ENCODE measurements around the gene GALNS. TPM values are rescaled to one million over a fixed set of nuclear protein-coding genes. Genes with fewer than 3 reads are reported as not detected.

The GALNS gene
- total and polyA plus RNA-seq, 8 donors, result 5.7 to 26.1 (median 9.1) TPM

GRCh38 chr16:88884569-88885271, 28.0 kb upstream of the GALNS start:
- Histone ChIP-seq H3K4me3 (no peak overlapping the region), H3K9me3 (no peaks in the 10 kb centered on the region), H3K36me3 (peaks cover 0 to 21% (median 0%) of the 10 kb centered on the region in 3 donors), H3K4me1 (no peaks in the 10 kb centered on the region), H3K27me3 (no peaks in the 10 kb centered on the region), H3K27ac (no peak overlapping the region)
- no peak for FAIRE-seq
- no peak for DNase-seq
- 94 to 95% methylated on average over 39 of the region's 39 CpGs for WGBS, 2 donors
- ATAC-seq, result no peak
- intact Hi-C loops (cut with DNase I), result no loop called here
- TF ChIP-seq CTCF (IDR thresholded peaks at IDR 0.05), result no peak

- FAIRE-seq (no peak), DNase-seq (no peak), ATAC-seq (no peak)
- intact Hi-C loops (cut with DNase I), result no loop called here
- H3K27me3 ChIP-seq, result no peaks in the 10 kb centered on the region
- no peak overlapping the region for H3K4me3 ChIP-seq
- no peaks in the 10 kb centered on the region for H3K9me3 ChIP-seq
- H3K36me3 ChIP-seq, result peaks cover 0 to 21% (median 0%) of the 10 kb centered on the region in 3 donors
- H3K27ac ChIP-seq, result no peak overlapping the region
- no peaks in the 10 kb centered on the region for H3K4me1 ChIP-seq
- 84 to 88% methylated on average over 11 of the region's 11 CpGs for WGBS, 2 donors
- TF ChIP-seq CTCF (IDR thresholded peaks at IDR 0.05), result no peak
Observed at GRCh38 chr16:88883946-88884345, 27.2 kb upstream of the GALNS start.

- 95% methylated on average over 49 of the region's 49 CpGs for WGBS, 2 donors
- DNase-seq (no peak), FAIRE-seq (no peak), ATAC-seq (no peak)
- H3K4me3 ChIP-seq, result no peak overlapping the region
- TF ChIP-seq CTCF (IDR thresholded peaks at IDR 0.05), result no peak
- H3K27me3 ChIP-seq, result no peaks in the 10 kb centered on the region
- peaks cover 0 to 21% (median 0%) of the 10 kb centered on the region in 3 donors for H3K36me3 ChIP-seq
- H3K9me3 ChIP-seq, result no peaks in the 10 kb centered on the region
- H3K4me1 ChIP-seq, result no peaks in the 10 kb centered on the region
- intact Hi-C loops (cut with DNase I), result no loop called here
- no peak overlapping the region for H3K27ac ChIP-seq
Observed at GRCh38 chr16:88883117-88883895, 26.6 kb upstream of the GALNS start.

GRCh38 chr16:88882358-88883030, 25.7 kb upstream of the GALNS start:
- ATAC-seq (peak in 3 of 4 donors; percentile 5 to 31 (median 10)), FAIRE-seq (no peak)

More at GRCh38 chr16:88882358-88883030, 25.7 kb upstream of the GALNS start:
- no peak for TF ChIP-seq CTCF (IDR thresholded peaks at IDR 0.05)
- DNase-seq, result no peak
- no peak overlapping the region for H3K27ac ChIP-seq
- H3K4me3 ChIP-seq, result no peak overlapping the region
- no peaks in the 10 kb centered on the region for H3K4me1 ChIP-seq
- intact Hi-C loops (cut with DNase I), result no loop called here
- WGBS, 2 donors, result 89 to 91% methylated on average over 26 of the region's 26 CpGs
- no peaks in the 10 kb centered on the region for H3K9me3 ChIP-seq
- peaks cover 0 to 21% (median 0%) of the 10 kb centered on the region in 3 donors for H3K36me3 ChIP-seq
- H3K27me3 ChIP-seq, result no peaks in the 10 kb centered on the region

Measured in pancreas (tissue), 10 donors.